ENCODE results near the gene SLC28A1. TPM values are rescaled to one million over a fixed set of nuclear protein-coding genes. Genes with fewer than 3 reads are reported as not detected.
"Not testable (repeated sequence)": the region's sequence is repeated elsewhere in the genome, so short reads cannot be mapped to it uniquely, and the experiment has no call there.

SLC28A1 gene
- total and polyA plus RNA-seq, 2 donors (not counting 1 experiment from before 2014, with no cell fraction given) = not detected

GRCh38 chr15:84845631-84846030 is 38.8 kb upstream of the SLC28A1 start:
- H3K27ac ChIP-seq (ENCODE audit: low read length in 2 of 2); H4K20me1 ChIP-seq (ENCODE audit: control insufficient read depth, insufficient read depth, low read length, poor library complexity, severe bottlenecking); H3K4me1 ChIP-seq (ENCODE audit: control insufficient read depth in 2 of 2, insufficient read depth in 2 of 2, low read length in 2 of 2); POLR2A ChIA-PET; H3K79me2 ChIP-seq (ENCODE audit: control insufficient read depth, insufficient read depth, low read length); H3K9me3 Mint-ChIP-seq (ENCODE audit: insufficient read depth); H3K27ac Mint-ChIP-seq; H3K36me3 ChIP-seq (replicated peaks in 1 of 2; ENCODE audit: control extremely low read depth in 1 of 2, control insufficient read depth in 1 of 2, extremely low read depth in 1 of 2, insufficient read depth in 2 of 2, low read length in 1 of 2); H3K27me3 Mint-ChIP-seq; H3K27me3 ChIP-seq (replicated peaks in 1 of 4; ENCODE audit: control extremely low read depth in 1 of 4, control insufficient read depth in 3 of 4, insufficient read depth in 4 of 4, low read length in 3 of 4); H3K9ac ChIP-seq (ENCODE audit: low read length); ATAC-seq (ENCODE audit: low read depth); H2AFZ ChIP-seq (ENCODE audit: insufficient read depth, low read depth, low read length, poor library complexity, severe bottlenecking); H3K4me2 ChIP-seq (replicated peaks; ENCODE audit: low read depth, low read length, poor library complexity, severe bottlenecking); H3K4me3 Mint-ChIP-seq; H3K4me3 ChIP-seq (ENCODE audit: control extremely low read depth in 1 of 5, extremely low read depth in 1 of 5, insufficient read depth in 1 of 5, low read depth in 2 of 5, low read length in 4 of 5); H3K4me1 Mint-ChIP-seq: not testable (repeated sequence)
- 80% methylated on average over 3 of the region's 7 CpGs for WGBS (ENCODE audit: insufficient coverage)
- CTCF ChIA-PET = interaction anchor here (1.0 to 1.7 kb wide), 6 partner anchors 17 to 199 kb away, joined by 3 to 5 read pairs (median 4); no protein-coding TSS in a partner anchor
- peak; percentile 23 for DNase-seq
- intact Hi-C loops (cut with micrococcal nuclease) = loop anchor here (1.0 to 5.0 kb wide), 2 partner anchors 82 to 165 kb away; no protein-coding TSS in a partner anchor
- TF ChIP-seq, protein P1, sequence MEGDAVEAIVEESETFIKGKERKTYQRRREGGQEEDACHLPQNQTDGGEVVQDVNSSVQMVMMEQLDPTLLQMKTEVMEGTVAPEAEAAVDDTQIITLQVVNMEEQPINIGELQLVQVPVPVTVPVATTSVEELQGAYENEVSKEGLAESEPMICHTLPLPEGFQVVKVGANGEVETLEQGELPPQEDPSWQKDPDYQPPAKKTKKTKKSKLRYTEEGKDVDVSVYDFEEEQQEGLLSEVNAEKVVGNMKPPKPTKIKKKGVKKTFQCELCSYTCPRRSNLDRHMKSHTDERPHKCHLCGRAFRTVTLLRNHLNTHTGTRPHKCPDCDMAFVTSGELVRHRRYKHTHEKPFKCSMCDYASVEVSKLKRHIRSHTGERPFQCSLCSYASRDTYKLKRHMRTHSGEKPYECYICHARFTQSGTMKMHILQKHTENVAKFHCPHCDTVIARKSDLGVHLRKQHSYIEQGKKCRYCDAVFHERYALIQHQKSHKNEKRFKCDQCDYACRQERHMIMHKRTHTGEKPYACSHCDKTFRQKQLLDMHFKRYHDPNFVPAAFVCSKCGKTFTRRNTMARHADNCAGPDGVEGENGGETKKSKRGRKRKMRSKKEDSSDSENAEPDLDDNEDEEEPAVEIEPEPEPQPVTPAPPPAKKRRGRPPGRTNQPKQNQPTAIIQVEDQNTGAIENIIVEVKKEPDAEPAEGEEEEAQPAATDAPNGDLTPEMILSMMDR (IDR thresholded peaks at IDR 0.05) = peak; percentile 72
- H3K9me3 ChIP-seq (ENCODE audit: control extremely low read depth in 1 of 3, control insufficient read depth in 2 of 3, insufficient read depth in 1 of 3, low read length in 2 of 3) = peaks cover 7 to 19% (median 15%) of the 10 kb centered on the region in 3 donors

- Histone ChIP-seq H3K79me2 (ENCODE audit: control insufficient read depth, insufficient read depth, low read length) (no peaks in the 10 kb centered on the region), H3K27ac (ENCODE audit: low read length in 2 of 2) (no peak overlapping the region), H3K9ac (ENCODE audit: low read length) (no peak overlapping the region), H3K4me1 (ENCODE audit: control insufficient read depth in 2 of 2, insufficient read depth in 2 of 2, low read length in 2 of 2) (no peaks in the 10 kb centered on the region), H3K4me2 (replicated peaks; ENCODE audit: low read depth, low read length, poor library complexity, severe bottlenecking) (no peak overlapping the region), H4K20me1 (ENCODE audit: control insufficient read depth, insufficient read depth, low read length, poor library complexity, severe bottlenecking) (no peaks in the 10 kb centered on the region), H3K27me3 (replicated peaks in 1 of 4; ENCODE audit: control extremely low read depth in 1 of 4, control insufficient read depth in 3 of 4, insufficient read depth in 4 of 4, low read length in 3 of 4) (no peaks in the 10 kb centered on the region), H3K4me3 (ENCODE audit: control extremely low read depth in 1 of 5, extremely low read depth in 1 of 5, insufficient read depth in 1 of 5, low read depth in 2 of 5, low read length in 4 of 5) (no peak overlapping the region), H3K9me3 (ENCODE audit: control extremely low read depth in 1 of 3, control insufficient read depth in 2 of 3, insufficient read depth in 1 of 3, low read length in 2 of 3) (peaks cover 7 to 19% (median 15%) of the 10 kb centered on the region in 3 donors), H3K36me3 (replicated peaks in 1 of 2; ENCODE audit: control extremely low read depth in 1 of 2, control insufficient read depth in 1 of 2, extremely low read depth in 1 of 2, insufficient read depth in 2 of 2, low read length in 1 of 2) (no peaks in the 10 kb centered on the region), H2AFZ (ENCODE audit: insufficient read depth, low read depth, low read length, poor library complexity, severe bottlenecking) (no peak overlapping the region)
- no CpG with 5 or more reads among the region's 1 CpG for WGBS (ENCODE audit: insufficient coverage)
- no peak for TF ChIP-seq EZH2 (IDR thresholded peaks at IDR 0.05; ENCODE audit: borderline replicate concordance, insufficient read depth, low read depth, low read length, poor library complexity, severe bottlenecking)
- TF ChIP-seq, protein P1 (IDR thresholded peaks at IDR 0.05) = no peak
- H3K4me3 Mint-ChIP-seq = no peak overlapping the region
- ChIA-PET POLR2A (no interaction called here), CTCF (interaction anchor here (1.4 kb wide), 1 partner anchor 80 kb away, joined by 3 read pairs; no protein-coding TSS in a partner anchor)
- H3K4me1 Mint-ChIP-seq = no peaks in the 10 kb centered on the region
- H3K27ac Mint-ChIP-seq = no peak overlapping the region
- peaks cover 8% of the 10 kb centered on the region for H3K9me3 Mint-ChIP-seq (ENCODE audit: insufficient read depth)
- ATAC-seq (ENCODE audit: low read depth) (no peak), DNase-seq (no peak)
- H3K27me3 Mint-ChIP-seq = peaks cover 4% of the 10 kb centered on the region
- intact Hi-C loops (cut with micrococcal nuclease) = loop anchor here (5.0 kb wide), 1 partner anchor 81 kb away; no protein-coding TSS in a partner anchor
These were observed 38.2 kb upstream of the SLC28A1 start for GRCh38 chr15:84846269-84846668.

Data from B cell (primary cell).